NCI-H128 (cell line): ENCODE results near the gene TBC1D10A.

Experiments
- DNase-seq: peaks from one replicate; lab custom pipeline; 2025; ENCODE audit not compliant: unreplicated experiment; lab: John Stamatoyannopoulos, UW

TBC1D10A gene

DNA sequence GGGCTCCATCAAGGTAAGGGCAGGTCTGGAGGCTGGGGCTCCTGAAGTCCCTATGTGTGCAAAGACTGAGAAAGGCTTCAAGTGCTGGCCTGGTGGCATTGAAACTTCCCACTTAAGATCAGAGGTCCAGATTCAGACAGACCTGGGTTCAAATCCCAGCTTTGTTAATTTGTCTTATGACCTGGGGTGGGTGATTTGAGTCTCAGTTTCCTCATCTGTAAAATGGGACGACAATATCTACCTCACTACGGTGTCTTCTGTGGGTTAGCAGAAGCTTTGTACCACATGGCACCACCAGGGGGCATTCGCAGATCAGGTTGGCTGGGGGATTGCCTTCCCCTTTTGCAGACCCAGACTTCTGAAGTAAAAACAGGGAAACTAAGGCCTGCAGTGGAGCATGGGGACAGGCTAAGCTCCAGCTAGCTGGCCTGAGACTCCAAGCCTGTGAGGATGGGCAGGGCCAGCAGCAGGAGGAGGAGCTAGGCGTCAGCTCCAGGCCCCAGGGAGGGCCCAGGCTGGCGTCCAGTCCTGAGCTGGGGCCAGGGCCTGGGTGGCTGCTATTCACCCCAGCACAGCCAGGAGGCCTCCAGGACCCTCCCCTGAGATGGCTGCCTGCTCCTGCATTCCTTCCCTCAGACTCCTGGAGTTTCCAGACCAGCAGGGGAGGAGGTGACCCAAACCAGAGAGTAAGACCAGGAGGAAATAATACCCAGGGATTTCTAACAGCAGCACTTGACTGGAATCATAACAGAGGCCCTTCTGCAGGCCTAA, 38.9 kb downstream of the TBC1D10A start:
- peak; percentile 3 for DNase-seq

DNA sequence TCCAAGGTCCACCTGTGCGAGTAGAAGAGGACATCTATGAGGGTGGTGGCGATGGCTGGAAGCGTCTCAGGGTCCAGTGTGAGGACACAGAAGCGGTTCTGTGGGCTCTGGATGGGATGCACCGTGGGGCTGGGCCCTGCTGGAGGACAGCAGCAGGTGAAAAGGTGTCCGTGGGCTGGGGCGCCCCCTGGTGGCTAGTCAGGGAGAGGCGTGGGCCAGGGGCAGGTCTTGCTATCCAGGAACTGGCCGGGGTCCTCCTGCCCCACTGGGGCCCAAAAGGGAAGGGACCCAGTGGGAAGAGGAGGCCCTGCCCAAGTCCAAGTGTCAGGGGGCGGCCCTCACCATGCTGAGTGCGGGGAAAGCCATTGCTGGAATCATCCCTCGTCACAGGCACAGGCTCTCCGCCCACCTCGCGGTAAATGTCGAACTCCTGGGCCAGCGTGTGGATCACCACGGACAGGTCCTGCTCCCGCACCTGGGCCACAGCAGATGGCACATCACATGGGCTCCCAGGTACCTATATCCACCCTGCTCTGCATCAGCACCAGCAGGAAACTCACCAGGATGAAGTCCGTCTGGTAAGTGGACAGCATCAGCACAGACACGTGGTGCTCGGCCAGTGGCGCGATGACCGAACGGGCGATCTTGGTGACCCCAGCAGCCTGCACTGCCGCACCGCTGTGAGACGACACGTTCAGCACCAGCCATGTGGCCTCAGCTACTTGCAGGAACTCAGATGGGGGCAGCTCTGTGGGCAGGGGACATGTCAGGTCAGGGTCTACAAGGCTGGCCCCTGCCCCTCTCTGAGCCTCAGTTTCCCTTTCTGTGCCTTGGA, 39.7 kb downstream of the TBC1D10A start:
- no peak for DNase-seq

DNA sequence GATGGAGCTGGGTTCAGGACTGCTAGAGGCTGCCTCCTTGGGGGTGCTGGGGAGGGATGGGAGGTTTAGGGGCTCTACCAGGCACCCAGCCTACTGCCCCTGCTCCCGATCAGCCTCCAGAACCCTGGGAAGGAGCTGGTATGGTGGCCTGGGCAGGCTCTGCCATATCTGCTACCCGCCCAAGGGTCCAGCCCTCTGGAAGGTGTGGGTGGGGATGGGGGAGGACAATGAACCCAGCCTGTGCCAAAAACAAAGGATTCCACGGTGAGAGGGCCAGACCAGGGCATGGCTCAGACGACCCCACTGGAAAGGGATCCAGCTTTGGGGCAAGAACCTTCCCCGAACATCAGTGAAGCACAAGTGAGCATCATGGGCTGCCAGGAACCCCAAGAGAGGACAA, 40.4 kb downstream of the TBC1D10A start:
- DNase-seq: no peak

DNA sequence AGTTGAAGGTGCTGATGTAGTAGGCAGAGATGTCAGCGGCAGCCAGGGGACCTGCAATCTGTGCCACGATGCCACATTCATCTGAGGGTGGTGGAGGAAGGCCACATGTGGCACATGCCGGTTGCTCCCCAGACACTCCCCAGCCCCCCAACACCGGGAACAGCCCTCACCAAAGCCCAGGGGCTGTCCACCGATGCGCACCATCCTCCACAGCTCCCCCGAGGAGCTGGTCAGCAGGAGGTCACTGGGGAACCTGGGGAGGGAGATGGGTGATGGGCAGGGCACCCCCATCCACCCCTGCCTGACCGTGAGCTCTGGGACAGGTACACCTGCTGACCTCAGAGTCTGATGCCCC, 40.9 kb downstream of the TBC1D10A start:
- DNase-seq: no peak

DNA sequence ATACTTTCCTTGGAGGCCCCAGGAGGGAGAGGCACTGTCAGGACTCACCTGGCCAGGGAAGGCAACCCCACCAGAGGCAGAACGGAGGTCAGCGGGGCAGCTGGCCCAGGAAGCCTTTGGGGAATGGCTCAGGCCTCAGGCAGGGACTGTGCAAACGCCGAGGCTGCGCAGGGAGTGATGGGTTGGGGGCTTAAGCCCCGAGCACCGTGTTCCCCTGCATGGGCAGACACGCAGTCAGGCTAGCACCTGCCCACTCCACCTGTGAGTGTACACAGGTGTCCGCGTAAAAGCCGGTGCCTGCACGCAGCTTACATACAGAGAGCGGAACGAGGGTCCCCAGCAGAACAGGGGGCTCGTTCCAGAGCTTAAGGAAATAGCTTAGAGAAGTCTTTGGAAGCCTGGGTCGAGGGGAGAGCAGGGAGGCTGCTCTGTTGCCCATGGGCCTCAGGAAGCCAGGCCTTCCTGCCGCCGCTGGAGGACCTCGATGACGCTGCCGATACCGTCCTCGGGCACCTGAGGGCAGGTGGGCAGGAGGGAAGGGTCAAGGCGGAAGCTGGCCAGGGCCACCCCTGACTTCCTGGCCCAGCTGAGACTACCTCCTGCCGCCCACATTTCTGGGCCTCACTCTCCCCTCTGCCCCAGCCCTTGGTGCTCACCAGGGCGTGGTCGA, 41.4 kb downstream of the TBC1D10A start:
- no peak for DNase-seq

DNA sequence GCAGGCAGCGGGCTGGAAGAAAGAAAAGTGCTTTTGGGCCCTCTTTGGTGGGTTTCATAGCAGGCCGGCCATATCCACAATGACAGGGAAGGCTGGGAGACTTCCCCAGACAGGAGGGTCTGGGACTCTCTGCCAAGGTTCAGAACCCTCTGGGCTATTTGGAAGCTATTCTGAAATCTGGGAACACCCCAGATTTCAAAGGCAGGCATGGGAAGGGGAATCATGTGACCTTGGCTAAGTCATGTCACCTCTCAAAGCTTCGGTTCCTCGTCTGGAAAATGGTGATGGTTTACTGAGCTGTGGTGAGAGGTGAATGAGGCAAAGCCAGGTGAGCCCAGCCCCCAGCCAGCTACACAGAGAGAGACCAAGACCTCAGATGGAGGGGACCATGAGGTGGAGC, 42.1 kb downstream of the TBC1D10A start:
- DNase-seq: no peak

GRCh38 chr22:30284172-30284571, 42.6 kb downstream of the TBC1D10A start:
- no peak for DNase-seq

DNA sequence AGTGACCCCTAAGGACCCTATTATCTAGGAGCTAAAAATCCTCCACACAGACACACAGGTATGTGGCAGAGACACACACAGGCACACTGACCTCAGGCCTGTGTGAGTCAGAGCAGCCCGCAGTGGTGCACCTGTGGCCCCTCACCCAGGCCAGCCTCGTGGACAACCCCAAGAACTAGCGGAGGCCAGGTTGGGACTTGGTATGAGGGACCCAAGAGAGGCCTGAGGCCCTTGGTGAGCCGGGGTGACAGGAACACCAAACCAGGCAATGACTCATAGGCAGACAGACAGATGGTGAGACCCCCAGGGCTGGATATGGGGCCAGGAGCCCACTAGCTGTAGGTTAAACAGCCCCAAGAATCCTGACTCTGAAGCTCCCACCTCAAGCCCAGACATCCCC, 43.4 kb downstream of the TBC1D10A start:
- DNase-seq: no peak

GRCh38 chr22:30282616-30283046, 44.1 kb downstream of the TBC1D10A start:
- no peak for DNase-seq

GRCh38 chr22:30280505-30280904, 46.2 kb downstream of the TBC1D10A start:
- DNase-seq: no peak

DNA sequence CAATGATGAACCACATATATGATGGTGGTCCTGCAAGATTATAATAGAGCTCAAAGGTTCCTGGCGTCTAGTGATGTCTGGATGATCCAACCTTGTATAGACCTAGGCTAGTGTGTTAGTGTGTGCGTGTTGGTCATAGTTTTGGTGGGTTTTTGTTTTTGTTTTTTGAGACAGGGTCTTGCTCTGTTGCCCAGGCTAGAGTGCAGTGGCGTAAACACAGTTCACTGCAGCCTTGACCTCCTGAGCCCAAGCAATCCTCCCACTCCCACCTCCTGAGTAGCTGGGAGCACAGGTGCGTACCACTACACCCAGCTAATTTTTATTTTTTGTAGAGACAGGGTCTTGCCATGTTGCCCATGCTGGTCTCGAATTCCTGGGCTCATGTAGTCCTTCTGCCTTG, 46.8 kb downstream of the TBC1D10A start:
- DNase-seq: no peak

- no peak for DNase-seq
Observed at GRCh38 chr22:30279046-30279788, 47.5 kb downstream of the TBC1D10A start.

DNA sequence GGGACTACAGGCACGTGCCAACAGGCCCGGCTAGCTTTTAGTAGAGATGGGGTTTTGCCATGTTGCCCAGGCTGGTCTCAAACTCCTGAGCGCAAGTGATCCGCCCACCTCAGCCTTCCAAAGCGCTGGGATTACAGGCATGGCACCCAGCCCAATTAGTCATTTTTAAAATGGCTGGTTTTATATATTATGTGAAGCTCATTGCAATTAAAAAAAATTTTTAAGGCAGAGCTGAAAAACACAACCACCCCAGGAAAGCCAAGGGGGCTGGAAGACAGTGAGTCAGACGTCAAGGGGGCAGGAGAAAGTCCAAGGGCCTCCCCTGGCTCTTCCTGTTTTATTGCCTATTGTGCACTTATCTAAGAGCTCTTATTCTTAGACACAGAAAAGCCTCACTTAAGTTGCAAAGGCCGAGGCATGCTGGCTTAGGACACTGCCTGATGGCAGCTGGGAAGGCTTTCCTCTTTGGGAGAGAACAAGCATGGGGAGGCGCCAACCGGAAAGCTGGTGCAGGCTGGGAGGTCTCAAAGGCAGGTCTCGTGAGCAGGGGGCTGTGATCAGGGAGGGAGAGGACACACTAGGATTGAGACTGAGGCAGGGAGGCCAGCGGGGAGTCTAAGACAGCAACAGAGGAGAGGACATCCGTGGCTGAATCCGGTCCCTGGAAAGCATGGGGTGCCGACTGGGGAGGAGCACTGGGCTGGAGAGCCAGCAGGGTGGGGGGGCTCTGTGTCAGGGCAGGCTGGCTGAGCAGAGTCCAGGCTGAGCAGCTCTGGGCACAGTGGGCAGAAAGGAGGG, 49.0 kb downstream of the TBC1D10A start:
- no peak for DNase-seq

GRCh38 chr22:30276039-30276438, 50.7 kb downstream of the TBC1D10A start:
- DNase-seq: no peak

DNA sequence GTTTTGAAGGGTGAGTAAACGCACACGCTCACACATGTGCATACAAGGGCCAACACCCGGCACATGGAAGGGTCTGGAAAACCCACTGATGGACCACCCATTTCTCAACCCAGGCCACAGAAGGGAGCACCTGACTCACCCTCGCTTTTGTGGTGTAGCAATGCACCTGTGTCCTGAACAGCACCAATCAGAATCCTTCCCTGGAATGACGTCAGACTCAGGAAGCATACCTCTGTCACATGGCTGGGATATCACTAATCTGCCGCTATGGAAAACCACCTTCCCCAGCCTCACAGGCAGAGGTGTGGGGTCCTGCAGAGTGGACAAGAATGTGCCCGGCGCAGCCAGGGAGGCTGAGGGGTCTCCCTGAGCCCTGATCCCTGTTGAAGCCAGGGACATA, 51.1 kb downstream of the TBC1D10A start:
- DNase-seq: no peak

DNA sequence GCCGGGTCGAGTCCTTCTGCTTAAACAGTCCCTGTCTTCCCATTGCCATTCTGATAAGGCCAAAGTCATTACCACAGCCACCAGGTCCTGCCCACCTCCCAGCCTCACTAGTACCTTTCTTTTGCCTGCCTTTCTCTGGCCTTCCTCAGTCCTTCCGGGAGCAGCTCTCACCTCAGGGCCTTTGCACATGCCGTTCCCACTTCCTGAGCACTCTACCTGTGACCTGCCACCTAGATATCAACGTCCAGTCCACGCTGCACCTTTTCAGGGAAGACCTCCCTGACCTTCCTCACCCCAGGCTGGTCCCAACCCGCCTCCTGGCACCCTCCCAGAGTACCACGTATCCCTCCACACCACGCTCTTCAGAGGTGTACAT, 52.3 kb downstream of the TBC1D10A start:
- DNase-seq: no peak

GRCh38 chr22:30273711-30274436, 52.9 kb downstream of the TBC1D10A start:
- no peak for DNase-seq

- no peak for DNase-seq
Observed at GRCh38 chr22:30272781-30273601, 53.8 kb downstream of the TBC1D10A start.

- DNase-seq: no peak
Observed at GRCh38 chr22:30270832-30271231, 55.9 kb downstream of the TBC1D10A start.
